Kidney epithelial cell (primary cell): ENCODE measurements around the gene ZNF79. TPM values are rescaled to one million over a fixed set of nuclear protein-coding genes. Genes with fewer than 3 reads are reported as not detected.

Source experiments
- DNase-seq: peaks from one replicate; pipeline ENCODE4 v3.0.0-alpha.2; 2010; ENCODE audit warnings: low read depth
- H3K27me3 ChIP-seq: 2 replicates; pipeline ENCODE4 v1.6.0; 2011; ENCODE audit warnings: low read length; ENCODE audit not compliant: control insufficient read depth, insufficient read depth
- H3K36me3 ChIP-seq: 2 replicates; pipeline ENCODE4 v1.5.1; 2011; ENCODE audit warnings: low read length; ENCODE audit not compliant: control insufficient read depth, insufficient read depth
- H3K4me3 ChIP-seq: 2 replicates; pipeline ENCODE4 v1.5.1; 2011; ENCODE audit warnings: low read depth, mild to moderate bottlenecking, control low read depth, low read length
- total RNA-seq: library from RNA; depleted of rRNA; stranded (reverse); fragments of >200 nt; gene quantifications from 2 replicates; pipeline ENCODE4 v1.2.3, GENCODE V29; 2015
- TF ChIP-seq, protein P1 (sequence below): IDR thresholded peaks from 2 replicates; pipeline ENCODE4 v1.5.1; 2011; ENCODE audit warnings: mild to moderate bottlenecking, moderate library complexity, low read length, control low read depth, inconsistent platforms; ENCODE audit not compliant: insufficient read depth, poor library complexity, severe bottlenecking

ZNF79 gene
- total RNA-seq, 1 donor from 2014 or later, result 5.7 TPM

DNA sequence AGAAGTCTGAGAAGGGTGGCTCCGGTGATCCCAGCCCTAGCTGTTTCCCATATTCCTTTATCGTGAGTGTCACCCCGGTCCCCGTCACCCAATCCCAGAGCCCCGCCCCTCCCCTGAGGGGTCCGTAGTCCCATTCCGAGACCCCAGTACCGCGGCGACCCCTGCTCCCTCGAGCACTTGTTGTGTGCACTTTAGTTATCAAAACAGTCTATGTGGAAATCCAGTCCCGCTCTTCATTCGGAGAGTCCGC, 27.4 kb downstream of the ZNF79 start:
- TF ChIP-seq, protein P1, sequence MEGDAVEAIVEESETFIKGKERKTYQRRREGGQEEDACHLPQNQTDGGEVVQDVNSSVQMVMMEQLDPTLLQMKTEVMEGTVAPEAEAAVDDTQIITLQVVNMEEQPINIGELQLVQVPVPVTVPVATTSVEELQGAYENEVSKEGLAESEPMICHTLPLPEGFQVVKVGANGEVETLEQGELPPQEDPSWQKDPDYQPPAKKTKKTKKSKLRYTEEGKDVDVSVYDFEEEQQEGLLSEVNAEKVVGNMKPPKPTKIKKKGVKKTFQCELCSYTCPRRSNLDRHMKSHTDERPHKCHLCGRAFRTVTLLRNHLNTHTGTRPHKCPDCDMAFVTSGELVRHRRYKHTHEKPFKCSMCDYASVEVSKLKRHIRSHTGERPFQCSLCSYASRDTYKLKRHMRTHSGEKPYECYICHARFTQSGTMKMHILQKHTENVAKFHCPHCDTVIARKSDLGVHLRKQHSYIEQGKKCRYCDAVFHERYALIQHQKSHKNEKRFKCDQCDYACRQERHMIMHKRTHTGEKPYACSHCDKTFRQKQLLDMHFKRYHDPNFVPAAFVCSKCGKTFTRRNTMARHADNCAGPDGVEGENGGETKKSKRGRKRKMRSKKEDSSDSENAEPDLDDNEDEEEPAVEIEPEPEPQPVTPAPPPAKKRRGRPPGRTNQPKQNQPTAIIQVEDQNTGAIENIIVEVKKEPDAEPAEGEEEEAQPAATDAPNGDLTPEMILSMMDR, result no peak
- no peaks in the 10 kb centered on the region for H3K27me3 ChIP-seq
- DNase-seq, result no peak
- H3K4me3 ChIP-seq, result peak overlapping the region; percentile 95
- H3K36me3 ChIP-seq, result peaks cover 5% of the 10 kb centered on the region

DNA sequence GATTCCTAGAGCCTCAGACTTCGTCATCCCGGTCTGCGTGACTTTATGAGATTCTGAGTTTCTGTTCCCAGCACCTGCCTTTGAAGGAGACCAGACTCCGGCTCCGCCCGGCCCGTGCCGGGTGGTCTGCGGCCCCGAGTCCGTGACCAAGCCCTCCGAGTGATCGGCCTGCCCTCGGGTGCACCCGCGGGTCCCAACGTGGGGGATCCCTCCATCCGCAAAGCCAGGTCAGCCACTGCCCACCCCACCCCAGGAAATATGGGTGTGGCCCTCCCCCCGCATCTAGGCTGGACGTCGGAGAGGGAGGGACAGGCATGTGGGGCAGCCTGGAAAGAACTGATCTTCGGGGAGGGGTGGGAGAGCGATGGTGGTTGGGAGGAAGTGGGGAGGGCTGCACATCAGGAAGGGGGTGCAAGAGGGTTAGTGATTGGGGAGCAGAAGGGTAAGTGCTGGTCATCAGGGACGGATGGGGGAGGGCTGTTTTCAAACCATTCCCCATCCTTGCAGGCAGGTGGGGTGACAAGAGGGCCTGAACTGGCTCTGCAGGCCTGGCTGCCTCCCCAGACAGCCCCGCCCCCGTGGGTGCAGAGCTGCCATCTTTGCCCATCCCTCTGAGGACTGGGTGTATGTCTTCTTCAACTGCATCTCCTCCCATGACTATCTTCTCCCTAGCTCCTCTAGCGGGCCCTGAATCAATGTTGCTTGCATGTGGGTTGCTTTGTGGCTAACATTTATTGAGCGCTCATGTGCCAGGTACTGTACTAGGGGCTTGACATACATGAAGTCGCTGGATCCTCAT, 27.9 kb downstream of the ZNF79 start:
- Histone ChIP-seq H3K36me3 (peaks cover 5% of the 10 kb centered on the region), H3K27me3 (no peaks in the 10 kb centered on the region), H3K4me3 (peak overlapping the region; percentile 95)
- DNase-seq, result no peak
- TF ChIP-seq, protein P1, result no peak

DNA sequence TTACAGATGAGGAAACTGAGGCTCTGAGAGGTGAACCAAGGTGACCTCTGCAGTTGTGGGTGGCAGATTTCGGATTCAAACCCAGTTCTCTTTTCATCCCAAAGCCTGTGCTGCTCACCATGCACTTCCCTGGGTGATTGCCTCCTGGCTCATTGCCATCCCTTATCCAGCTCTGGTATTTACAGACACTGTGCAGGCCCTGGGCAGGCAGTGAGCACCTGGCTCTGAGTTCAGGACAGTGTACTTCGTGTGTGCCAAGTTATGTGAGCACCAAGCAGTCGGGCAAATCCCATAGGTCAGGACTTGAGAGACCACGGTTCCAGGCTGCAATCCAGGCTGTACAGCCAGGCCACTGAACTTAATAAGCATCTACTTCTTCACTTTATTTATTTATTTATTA, 28.5 kb downstream of the ZNF79 start:
- no peaks in the 10 kb centered on the region for H3K27me3 ChIP-seq
- no peak overlapping the region for H3K4me3 ChIP-seq
- TF ChIP-seq, protein P1, result no peak
- H3K36me3 ChIP-seq, result peaks cover 5% of the 10 kb centered on the region
- no peak for DNase-seq

DNA sequence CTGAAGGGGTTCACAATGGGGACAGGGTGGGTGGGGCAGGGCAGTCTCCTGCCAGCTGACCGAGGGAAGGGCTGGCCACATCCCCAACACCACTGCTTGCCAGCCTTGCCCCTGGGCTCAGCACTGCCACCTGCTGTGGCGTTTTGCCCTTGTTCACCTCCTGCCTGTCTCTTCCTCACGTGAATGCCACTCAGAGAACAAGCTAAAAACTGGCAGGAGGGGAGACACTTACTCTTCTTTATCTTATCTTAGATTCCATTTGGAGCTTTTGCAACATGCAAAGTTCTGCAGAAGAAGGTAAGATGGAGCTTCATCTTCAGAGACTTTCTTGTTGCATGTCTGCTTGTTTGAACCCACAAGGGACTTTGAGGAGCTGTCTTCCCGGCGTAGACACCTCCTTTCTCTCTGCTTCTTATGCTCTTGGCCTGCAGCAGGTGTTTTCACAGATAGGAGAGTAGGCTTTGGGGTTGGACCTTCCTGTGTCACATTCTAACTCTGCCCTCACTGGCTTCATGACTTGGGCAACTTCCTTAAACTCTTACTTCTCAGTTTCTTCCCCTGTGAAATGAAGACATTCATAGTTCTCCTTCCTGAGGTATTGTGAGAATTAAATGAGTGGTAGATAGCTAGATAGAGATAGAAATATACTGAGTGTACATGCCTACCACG, 31.3 kb downstream of the ZNF79 start:
- H3K36me3 ChIP-seq, result no peaks in the 10 kb centered on the region
- no peak for DNase-seq
- TF ChIP-seq, protein P1, result peak; percentile 49
- no peaks in the 10 kb centered on the region for H3K27me3 ChIP-seq
- H3K4me3 ChIP-seq, result no peak overlapping the region

DNA sequence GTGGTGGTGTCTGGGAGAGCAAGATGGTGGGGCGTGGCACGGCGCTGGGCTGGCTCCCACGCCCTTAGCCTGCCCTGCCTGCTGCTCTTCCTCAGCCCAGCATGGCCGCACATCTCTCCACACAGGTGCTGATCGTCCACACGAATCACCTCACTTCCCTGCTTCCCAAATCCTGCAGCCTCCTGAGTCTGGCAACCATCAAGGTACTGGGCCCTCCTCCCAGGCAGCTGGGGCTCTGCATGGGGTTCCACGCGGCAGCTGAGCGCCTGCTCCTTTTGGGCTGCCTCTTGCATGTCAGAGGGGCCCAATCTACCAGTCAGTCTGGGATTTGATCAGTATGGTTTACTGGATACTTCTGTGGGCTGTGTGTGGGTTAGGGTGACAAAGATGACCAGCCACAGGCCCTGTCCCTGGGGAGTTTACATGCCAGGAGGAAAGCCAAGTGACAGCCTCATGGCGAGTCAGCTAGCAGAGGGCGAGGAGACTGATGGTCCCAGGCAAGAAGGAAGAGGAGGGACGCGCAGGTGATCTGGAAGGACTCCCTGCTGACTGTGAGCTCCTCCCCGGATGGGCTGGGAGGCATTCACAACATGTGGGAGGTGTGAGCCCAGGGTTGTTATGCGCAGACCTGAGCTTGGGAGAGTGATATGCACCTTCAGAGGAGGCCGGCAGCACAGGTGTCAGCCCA, 33.2 kb downstream of the ZNF79 start:
- Histone ChIP-seq H3K27me3 (no peaks in the 10 kb centered on the region), H3K36me3 (peaks cover 2% of the 10 kb centered on the region), H3K4me3 (no peak overlapping the region)
- DNase-seq, result no peak
- TF ChIP-seq, protein P1, result no peak
